PC-3 (cell line): Measurements from ENCODE around the gene MAFB. TPM values are rescaled to one million over a fixed set of nuclear protein-coding genes. Genes with fewer than 3 reads are reported as not detected.

ENCODE experiments used
- ATAC-seq: fragments of 200-7000 bp; cut with Tn5 transposase; 2 replicates; pipeline ENCODE4 v1.9.1; 2020; ENCODE audit warnings: mild to moderate bottlenecking, moderate library complexity
- BruUV-seq: library from RNA; stranded (reverse); fragments of 400-500 nt; replicated peaks from 2 replicates; lab custom pipeline; 2021; lab: Mats Ljungman, UMichigan
- CTCF ChIA-PET: fragments of 300-600 bp; sonication (Branson Sonifier 250); formaldehyde crosslinking; loops from one replicate; lab custom pipeline; 2022; ENCODE audit warnings: antibody characterized with exemption; lab: Charles Lee
- POLR2A ChIA-PET: fragments of 300-600 bp; sonication (Branson Sonifier 250); formaldehyde crosslinking; loops from one replicate; lab custom pipeline; 2022; ENCODE audit warnings: antibody characterized with exemption; ENCODE audit not compliant: unreplicated experiment; lab: Charles Lee
- DNase-seq: peaks from one replicate; pipeline ENCODE4 v3.0.0-alpha.2; 2015
- H2AFZ ChIP-seq: fragments of 300-600 bp; sonication (generic); 2 replicates; pipeline ENCODE4 v1.6.0; 2016; ENCODE audit warnings: antibody characterized with exemption, low read length
- H3F3A ChIP-seq: fragments of 300-600 bp; sonication (generic); one replicate; pipeline ENCODE4 v1.6.0; 2017; ENCODE audit warnings: antibody characterized with exemption, low read length, control low read depth, mild to moderate bottlenecking; ENCODE audit not compliant: unreplicated experiment
- H3K27ac ChIP-seq: fragments of 300-600 bp; sonication (generic); 2 replicates; pipeline ENCODE4 v1.5.1; 2016; ENCODE audit warnings: mild to moderate bottlenecking, low read length
- H3K27me3 ChIP-seq: fragments of 300-600 bp; sonication (generic); 2 replicates; pipeline ENCODE4 v1.6.1; 2016; ENCODE audit warnings: low read length, mixed read lengths
- H3K36me3 ChIP-seq: fragments of 300-600 bp; sonication (generic); 2 replicates; pipeline ENCODE4 v1.6.1; 2016; ENCODE audit warnings: low read depth, mixed run types, low read length, mixed read lengths
- H3K4me1 ChIP-seq: fragments of 300-600 bp; sonication (generic); 2 replicates; pipeline ENCODE4 v1.5.1; 2016; ENCODE audit warnings: low read length; ENCODE audit not compliant: insufficient read depth
- H3K4me2 ChIP-seq: fragments of 300-600 bp; sonication (generic); 2 replicates; pipeline ENCODE4 v1.6.0; 2016; ENCODE audit warnings: low read length
- H3K4me3 ChIP-seq: fragments of 300-600 bp; sonication (generic); 2 replicates; pipeline ENCODE4 v1.5.1; 2016; ENCODE audit warnings: mild to moderate bottlenecking, low read length, mixed read lengths
- H3K79me2 ChIP-seq: fragments of 300-600 bp; sonication (generic); 2 replicates; pipeline ENCODE4 v1.6.1; 2017; ENCODE audit warnings: low read length, mixed read lengths
- H3K9ac ChIP-seq: fragments of 300-600 bp; sonication (generic); 2 replicates; pipeline ENCODE4 v1.6.0; 2016; ENCODE audit warnings: mild to moderate bottlenecking, low read length
- H3K9me2 ChIP-seq: fragments of 300-600 bp; sonication (generic); replicated peaks from 2 replicates; pipeline ENCODE4 v1.6.1; 2016; ENCODE audit warnings: mixed run types, low read length, mixed read lengths
- H3K9me3 ChIP-seq: fragments of 300-600 bp; sonication (generic); 2 replicates; pipeline ENCODE4 v1.6.1; 2016; ENCODE audit warnings: low read length, mixed read lengths
- H4K20me1 ChIP-seq: fragments of 300-600 bp; sonication (generic); 2 replicates; pipeline ENCODE4 v1.6.1; 2016; ENCODE audit warnings: low read length, mixed read lengths
- EZH2 ChIP-seq: fragments of 300-600 bp; sonication (generic); IDR thresholded peaks from one replicate; pipeline ENCODE4 v1.6.1; 2017; ENCODE audit warnings: antibody characterized with exemption, mild to moderate bottlenecking, low read length; ENCODE audit not compliant: unreplicated experiment
- EZH2phosphoT487 ChIP-seq: fragments of 300-600 bp; sonication (generic); IDR thresholded peaks from 2 replicates; pipeline ENCODE4 v1.6.1; 2018; ENCODE audit warnings: mild to moderate bottlenecking, antibody characterized with exemption, low read length, borderline replicate concordance
- intact Hi-C: fragments of 100-400 bp; cut with micrococcal nuclease; formaldehyde crosslinking; loops from 2 replicates; pipeline ENCODE4 v1.9.0; 2023
- total RNA-seq: library from RNA; depleted of rRNA; stranded (reverse); fragments of >200 nt; gene quantifications from 2 replicates; pipeline ENCODE4 v1.2.3, GENCODE V29; 2014
- TF ChIP-seq, protein P1 (sequence below): fragments of 300-600 bp; sonication (generic); conservative IDR thresholded peaks from 2 replicates; pipeline ENCODE4 v1.5.1; 2017; ENCODE audit warnings: antibody characterized with exemption, low read depth, mild to moderate bottlenecking, low read length

The MAFB gene
- total RNA-seq, 1 experiment from 2014 or later = 0.04 TPM

DNA sequence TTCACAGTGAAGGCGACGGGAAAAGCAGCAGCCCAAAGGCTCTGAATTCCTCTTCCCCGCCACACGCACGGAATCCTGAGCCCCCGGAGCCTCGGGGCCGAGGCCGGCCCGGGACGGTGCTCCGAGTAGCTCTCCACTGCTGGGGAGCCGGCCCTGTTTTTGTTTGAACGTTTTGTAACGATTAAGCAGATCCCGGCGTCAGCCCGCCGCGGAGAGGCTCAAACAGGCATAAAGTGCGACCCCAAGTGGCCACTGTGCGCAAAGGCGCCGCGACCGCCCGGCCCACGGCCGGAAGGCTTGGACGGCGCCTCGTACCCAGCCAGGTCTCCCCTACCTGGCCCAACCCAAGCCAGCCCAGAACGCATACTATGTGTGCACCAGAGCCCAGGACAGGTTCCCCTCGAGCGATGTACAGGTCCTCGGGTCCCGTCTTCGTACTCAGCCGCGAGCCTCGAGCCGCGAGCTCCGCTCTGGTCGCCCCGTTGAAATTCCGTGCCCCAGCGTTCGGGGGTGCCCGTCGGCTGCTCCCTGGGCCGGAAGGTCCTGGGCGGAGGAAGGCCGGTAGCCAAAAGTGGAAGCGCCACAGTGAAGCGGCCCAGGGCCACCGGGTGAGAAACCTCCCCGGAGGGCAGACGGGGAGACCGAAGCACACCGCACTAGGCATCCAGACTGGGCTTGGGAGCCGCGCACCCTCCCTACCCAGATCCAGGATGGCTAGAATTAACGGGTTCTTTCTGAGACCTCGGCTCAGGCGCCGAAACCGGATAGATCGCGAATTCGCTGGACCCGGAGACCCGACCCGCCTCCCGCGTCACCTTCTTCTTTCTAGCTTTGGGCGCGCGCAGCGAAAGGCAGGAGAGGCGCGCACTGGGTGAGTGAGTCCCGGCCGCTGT is 1.2 kb upstream of the MAFB start:
- no TSS peak for BruUV-seq
- H3K4me1 ChIP-seq = no peaks in the 10 kb centered on the region
- ChIA-PET POLR2A (no interaction called here), CTCF (no interaction called here)
- H3K36me3 ChIP-seq = no peaks in the 10 kb centered on the region
- peaks cover 55% of the 10 kb centered on the region for H3K27me3 ChIP-seq
- intact Hi-C loops = no loop called here
- no peaks in the 10 kb centered on the region for H4K20me1 ChIP-seq
- peak; percentile 77 for ATAC-seq
- H3F3A ChIP-seq = no peaks in the 10 kb centered on the region
- H3K9me3 ChIP-seq = no peaks in the 10 kb centered on the region
- peak overlapping the region; percentile 85 for H2AFZ ChIP-seq
- no peak for TF ChIP-seq EZH2phosphoT487
- TF ChIP-seq, protein P1, sequence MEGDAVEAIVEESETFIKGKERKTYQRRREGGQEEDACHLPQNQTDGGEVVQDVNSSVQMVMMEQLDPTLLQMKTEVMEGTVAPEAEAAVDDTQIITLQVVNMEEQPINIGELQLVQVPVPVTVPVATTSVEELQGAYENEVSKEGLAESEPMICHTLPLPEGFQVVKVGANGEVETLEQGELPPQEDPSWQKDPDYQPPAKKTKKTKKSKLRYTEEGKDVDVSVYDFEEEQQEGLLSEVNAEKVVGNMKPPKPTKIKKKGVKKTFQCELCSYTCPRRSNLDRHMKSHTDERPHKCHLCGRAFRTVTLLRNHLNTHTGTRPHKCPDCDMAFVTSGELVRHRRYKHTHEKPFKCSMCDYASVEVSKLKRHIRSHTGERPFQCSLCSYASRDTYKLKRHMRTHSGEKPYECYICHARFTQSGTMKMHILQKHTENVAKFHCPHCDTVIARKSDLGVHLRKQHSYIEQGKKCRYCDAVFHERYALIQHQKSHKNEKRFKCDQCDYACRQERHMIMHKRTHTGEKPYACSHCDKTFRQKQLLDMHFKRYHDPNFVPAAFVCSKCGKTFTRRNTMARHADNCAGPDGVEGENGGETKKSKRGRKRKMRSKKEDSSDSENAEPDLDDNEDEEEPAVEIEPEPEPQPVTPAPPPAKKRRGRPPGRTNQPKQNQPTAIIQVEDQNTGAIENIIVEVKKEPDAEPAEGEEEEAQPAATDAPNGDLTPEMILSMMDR = peak; percentile 86
- no peaks in the 10 kb centered on the region for H3K9me2 ChIP-seq
- DNase-seq = peak; percentile 75
- H3K79me2 ChIP-seq = no peaks in the 10 kb centered on the region
- H3K4me3 ChIP-seq = peak overlapping the region; percentile 53
- no peak overlapping the region for H3K9ac ChIP-seq
- no peak overlapping the region for H3K27ac ChIP-seq
- peak overlapping the region; percentile 84 for H3K4me2 ChIP-seq

DNA sequence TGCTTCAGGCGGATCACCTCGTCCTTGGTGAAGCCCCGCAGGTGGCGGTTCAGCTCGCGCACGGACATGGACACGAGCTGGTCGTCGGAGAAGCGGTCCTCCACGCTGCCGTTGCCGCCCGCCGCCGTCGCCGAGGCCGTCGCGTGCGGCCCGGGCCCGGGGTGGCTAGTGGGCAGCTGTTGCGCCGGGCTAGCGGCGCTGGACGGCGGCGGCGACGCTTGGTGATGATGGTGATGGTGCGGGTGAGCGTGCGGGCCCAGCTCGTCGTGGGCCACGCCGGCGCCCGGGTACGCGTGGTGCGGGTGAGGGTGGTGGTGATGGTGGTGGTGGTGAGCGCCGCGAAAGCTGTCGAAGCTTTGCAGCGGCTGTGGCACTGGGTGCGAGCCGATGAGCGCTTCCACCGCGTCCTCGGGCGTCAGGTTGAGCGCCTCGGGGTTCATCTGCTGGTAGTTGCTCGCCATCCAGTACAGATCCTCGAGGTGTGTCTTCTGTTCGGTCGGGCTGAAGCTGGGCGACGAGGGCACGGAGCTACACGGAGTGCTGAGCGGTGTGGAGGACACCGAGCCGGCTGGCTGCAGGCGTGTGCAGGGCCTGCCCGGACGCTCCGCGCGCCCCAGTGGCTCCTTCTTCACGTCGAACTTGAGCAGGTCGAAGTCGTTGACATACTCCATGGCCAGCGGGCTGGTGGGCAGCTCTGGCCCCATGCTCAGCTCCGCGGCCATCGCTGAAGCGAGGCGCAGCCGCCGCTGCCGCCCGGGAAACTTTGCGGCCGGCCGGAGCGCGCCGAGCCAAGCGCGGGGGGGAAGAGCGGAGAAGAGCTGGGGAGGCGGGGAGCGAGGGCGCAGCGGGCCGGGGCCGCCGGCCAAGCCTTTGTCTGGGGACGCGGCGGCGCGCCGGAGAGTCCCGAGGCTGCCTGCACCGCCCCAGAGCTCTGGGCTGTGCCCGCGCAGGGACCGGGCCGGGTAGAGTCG is 622 bp downstream of the MAFB start:
- TF ChIP-seq EZH2 (no peak), EZH2phosphoT487 (no peak)
- TF ChIP-seq, protein P1 = no peak
- Histone ChIP-seq H3K4me3 (no peak overlapping the region; the same call in 1 of the 2 replicates), H3K79me2 (no peaks in the 10 kb centered on the region), H4K20me1 (no peaks in the 10 kb centered on the region), H3K36me3 (no peaks in the 10 kb centered on the region), H3K27ac (no peak overlapping the region), H3K27me3 (peaks cover 71% of the 10 kb centered on the region), H2AFZ (no peak overlapping the region), H3K4me2 (peak overlapping the region; percentile 84; the same call in 1 of the 2 replicates), H3F3A (no peaks in the 10 kb centered on the region), H3K9ac (no peak overlapping the region), H3K4me1 (no peaks in the 10 kb centered on the region), H3K9me2 (no peaks in the 10 kb centered on the region), H3K9me3 (no peaks in the 10 kb centered on the region)
- POLR2A ChIA-PET = no interaction called here
- intact Hi-C loops = no loop called here
- no TSS peak for BruUV-seq
- no peak for ATAC-seq
- CTCF ChIA-PET = no interaction called here
- DNase-seq = no peak
